Ascending aorta (tissue), 2 donors: ENCODE data around the gene MOCS2. TPM values are rescaled to one million over a fixed set of nuclear protein-coding genes. Genes with fewer than 3 reads are reported as not detected.
A peak's percentile ranks its signal among the peaks of the same experiment; 100 is the strongest.

Experiments used
- DNase-seq, 2 donors: peaks; one replicate each; pipeline ENCODE4 v3.0.0-alpha.2; 2019; ENCODE audit warnings: low spot score in 2 of 2
- H3K27ac ChIP-seq, 2 donors: fragments of 200-600 bp; sonication (generic); one replicate each; pipeline ENCODE4 v1.5.1; 2016 to 2017; ENCODE audit warnings: mild to moderate bottlenecking in 1 of 2
- H3K27me3 ChIP-seq: fragments of 200-600 bp; sonication (generic); one replicate; pipeline ENCODE4 v1.5.1; 2017
- H3K36me3 ChIP-seq, 2 donors: fragments of 200-600 bp; sonication (generic); one replicate each; pipeline ENCODE4 v1.5.1; 2016
- H3K4me1 ChIP-seq, 2 donors: fragments of 200-600 bp; sonication (generic); one replicate each; pipeline ENCODE4 v1.5.1; 2016 to 2017; ENCODE audit warnings: mild to moderate bottlenecking in 1 of 2
- H3K4me3 ChIP-seq, 2 donors: fragments of 200-600 bp; sonication (generic); one replicate each; pipeline ENCODE4 v1.5.1; 2016 to 2017; ENCODE audit warnings: mild to moderate bottlenecking in 1 of 2
- H3K9me3 ChIP-seq, 2 donors: fragments of 200-600 bp; sonication (generic); one replicate each; pipeline ENCODE4 v1.5.1; 2016
- CTCF ChIP-seq, 3 experiments: fragments of 200-600 bp in 2 of 3; fragments of 450-650 bp in 1 of 3; sonication (generic) in 2 of 3; IDR thresholded peaks; one replicate each; pipeline ENCODE4 v1.5.1; 2016 to 2019; ENCODE audit warnings: antibody characterized with exemption in 3 of 3, mild to moderate bottlenecking in 1 of 3, moderate library complexity in 1 of 3
- intact Hi-C: fragments of 100-400 bp; cut with DNase I; formaldehyde crosslinking; loops from one replicate; pipeline ENCODE4 v1.15.1; 2023
- total RNA-seq: library from RNA; depleted of rRNA; stranded (reverse); fragments of >200 nt; gene quantifications from one replicate; pipeline ENCODE4 v1.1.0, GENCODE V29; 2016

Gene MOCS2
- 21.3 TPM for total RNA-seq

- intact Hi-C loops = no loop called here
- H3K27me3 ChIP-seq = no peaks in the 10 kb centered on the region
- peaks cover 0 to 2% of the 10 kb centered on the region in 2 donors for H3K36me3 ChIP-seq
- peaks cover 3 to 11% of the 10 kb centered on the region in 2 donors for H3K4me1 ChIP-seq
- peak within 1 kb of the TSS; percentile 60 to 78 for H3K27ac ChIP-seq
- TF ChIP-seq CTCF (IDR thresholded peaks at IDR 0.05) = no peak
- peak within 1 kb of the TSS; percentile 65 to 83 for H3K4me3 ChIP-seq
- peak; percentile 54 to 93 for DNase-seq
- no peaks in the 10 kb centered on the region for H3K9me3 ChIP-seq
These were observed at the start of gene MOCS2 for GRCh38 chr5:53109443-53110127. TSS of gene MOCS2 (minus strand) at chr5:53109757. CDS start at chr5:53107174, 2,583 bp downstream.

- H3K4me3 ChIP-seq = no peak overlapping the region
These were observed 42.3 kb upstream of the MOCS2 start for GRCh38 chr5:53151713-53152458.

GRCh38 chr5:53133020-53133419, 23.5 kb upstream of the MOCS2 start:
- no peaks in the 10 kb centered on the region for H3K27me3 ChIP-seq
- intact Hi-C loops = no loop called here
- H3K4me1 ChIP-seq = no peaks in the 10 kb centered on the region
- H3K27ac ChIP-seq = no peak overlapping the region
- H3K4me3 ChIP-seq = no peak overlapping the region
- no peaks in the 10 kb centered on the region for H3K36me3 ChIP-seq
- DNase-seq = no peak
- TF ChIP-seq CTCF (IDR thresholded peaks at IDR 0.05) = no peak
- H3K9me3 ChIP-seq = no peaks in the 10 kb centered on the region

More at GRCh38 chr5:53151713-53152458, 42.3 kb upstream of the MOCS2 start:
- Histone ChIP-seq H3K4me1 (peaks cover 0 to 2% of the 10 kb centered on the region in 2 donors), H3K27ac (no peak overlapping the region), H3K36me3 (no peaks in the 10 kb centered on the region), H3K27me3 (no peaks in the 10 kb centered on the region), H3K9me3 (no peaks in the 10 kb centered on the region)
- DNase-seq = peak in 1 of 2 donors; percentile 69
- no peak for TF ChIP-seq CTCF (IDR thresholded peaks at IDR 0.05)
- intact Hi-C loops = no loop called here

- TF ChIP-seq CTCF (IDR thresholded peaks at IDR 0.05) = no peak
- Histone ChIP-seq H3K4me3 (no peak overlapping the region), H3K36me3 (no peaks in the 10 kb centered on the region), H3K27me3 (no peaks in the 10 kb centered on the region), H3K4me1 (no peaks in the 10 kb centered on the region), H3K9me3 (no peaks in the 10 kb centered on the region), H3K27ac (no peak overlapping the region)
- intact Hi-C loops = no loop called here
- DNase-seq = no peak
These were observed 20.7 kb upstream of the MOCS2 start for GRCh38 chr5:53130266-53130665.

GRCh38 chr5:53128481-53128880, 18.9 kb upstream of the MOCS2 start:
- Histone ChIP-seq H3K27ac (no peak overlapping the region), H3K36me3 (no peaks in the 10 kb centered on the region), H3K27me3 (no peaks in the 10 kb centered on the region), H3K4me1 (no peaks in the 10 kb centered on the region), H3K4me3 (no peak overlapping the region), H3K9me3 (no peaks in the 10 kb centered on the region)
- no peak for TF ChIP-seq CTCF (IDR thresholded peaks at IDR 0.05)
- intact Hi-C loops = no loop called here
- DNase-seq = no peak
